Smooth muscle cell of the umbilical artery (primary cell): ENCODE results near the gene MVD. TPM values are rescaled to one million over a fixed set of nuclear protein-coding genes. Genes with fewer than 3 reads are reported as not detected.

ENCODE experiments used
- total RNA-seq: library from RNA; depleted of rRNA; stranded (reverse); fragments of >200 nt; gene quantifications from 2 replicates; pipeline ENCODE4 v1.2.3, GENCODE V29; 2014

MVD gene
- total RNA-seq = 89.1 and 116 TPM in 2 replicates

GRCh38 chr16:88662843-88663606 is at the start of gene MVD:
MVD (minus strand) TSS chr16:88663091; CDS start chr16:88663080, 11 bp downstream.

GRCh38 chr16:88706229-88706964 is 43.5 kb upstream of the MVD start, which contains the start of the genes CTU2 and RNF166:
CTU2 (plus strand) TSS chr16:88706503; CDS start chr16:88706531, 28 bp downstream.
RNF166 (minus strand) TSS chr16:88706408; CDS start chr16:88706325, 83 bp downstream.

GRCh38 chr16:88686439-88687253 is 23.8 kb upstream of the MVD start, which contains the start of gene SNAI3:
SNAI3 (minus strand) TSS chr16:88686507; CDS start chr16:88686406, 101 bp downstream.

GRCh38 chr16:88650749-88651275 is 12.1 kb downstream of the MVD start, which contains the start of gene CYBA:
CYBA (minus strand) TSS chr16:88651053; CDS start chr16:88651013, 40 bp downstream.

GRCh38 chr16:88638323-88639230 is 24.3 kb downstream of the MVD start, which contains the start of gene IL17C:
IL17C (plus strand) TSS chr16:88638572; CDS start chr16:88638642, 70 bp downstream.

Other genes with a start within 250 kb of the MVD start
- gene ZFPM1, start 209.8 kb downstream of the MVD start, total RNA-seq = 3.9 and 6.0 TPM in 2 replicates
- 11.0 and 18.2 TPM in 2 replicates for gene ZC3H18, start 92.7 kb downstream of the MVD start, total RNA-seq
- 0.23 TPM in 1 of 2 replicates, not detected in the other for gene IL17C, start 24.5 kb downstream of the MVD start, total RNA-seq
- 118 and 194 TPM in 2 replicates for gene CYBA, start 12.0 kb downstream of the MVD start, total RNA-seq
- gene SNAI3, start 23.4 kb upstream of the MVD start, total RNA-seq = under 0.01 and 0.05 TPM in 2 replicates
- gene RNF166, start 43.3 kb upstream of the MVD start, total RNA-seq = 9.7 and 10.1 TPM in 2 replicates
- 13.5 and 14.3 TPM in 2 replicates for gene CTU2, start 43.4 kb upstream of the MVD start, total RNA-seq
- 296 and 312 TPM in 2 replicates for gene PIEZO1, start 122.1 kb upstream of the MVD start, total RNA-seq
- 0.30 and 6.1 TPM in 2 replicates for gene CDT1, start 140.7 kb upstream of the MVD start, total RNA-seq
- gene APRT, start 148.8 kb upstream of the MVD start, total RNA-seq = 42.2 and 89.5 TPM in 2 replicates
- 35.9 and 41.8 TPM in 2 replicates for gene GALNS, start 193.9 kb upstream of the MVD start, total RNA-seq
- gene TRAPPC2L, start 194.0 kb upstream of the MVD start, total RNA-seq = 26.4 and 39.5 TPM in 2 replicates
- gene PABPN1L, start 203.6 kb upstream of the MVD start, total RNA-seq = not detected in 2 replicates